ENCODE measurements around the gene ASTN1.
"Not testable (repeated sequence)": the region's sequence is repeated elsewhere in the genome, so short reads cannot be mapped to it uniquely, and the experiment has no call there.

ASTN1 gene

GRCh38 chr1:177103005-177103852, 61.3 kb downstream of the ASTN1 start:
- H3K4me3 ChIP-seq (ENCODE audit: low read depth in 1 of 2, low read length in 2 of 2): no peak overlapping the region
- H3K27ac ChIP-seq (ENCODE audit: low read depth, low read length): no peak overlapping the region
- H3K27me3 ChIP-seq (ENCODE audit: control insufficient read depth in 1 of 2, insufficient read depth in 2 of 2, low read length in 2 of 2): no peaks in the 10 kb centered on the region
- no peaks in the 10 kb centered on the region for H3K36me3 ChIP-seq (ENCODE audit: insufficient read depth, low read length)
- no peak overlapping the region for H3K9ac ChIP-seq (ENCODE audit: low read length)
- no peaks in the 10 kb centered on the region for H3K4me1 ChIP-seq (ENCODE audit: insufficient read depth, low read length)
- no peaks in the 10 kb centered on the region for H3K9me3 ChIP-seq (ENCODE audit: low read length)

DNA sequence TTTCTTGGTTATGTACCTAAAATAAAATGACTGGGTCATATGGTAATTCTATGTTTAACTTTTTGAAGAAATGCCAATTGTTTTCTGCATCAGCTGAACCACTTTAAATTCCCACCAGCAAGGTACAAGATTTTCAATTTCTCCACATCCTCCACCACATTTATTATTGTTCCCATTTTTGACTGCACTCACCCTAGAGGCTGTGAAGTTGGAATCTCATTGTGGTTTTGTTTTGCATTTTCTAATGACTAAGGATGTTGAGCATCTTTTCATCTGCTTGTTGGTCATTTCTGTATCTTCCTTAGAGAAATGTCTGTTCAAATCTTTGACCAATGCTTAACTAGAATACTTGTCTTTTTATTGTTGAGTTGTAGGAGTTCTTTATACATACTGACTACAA, 72.5 kb downstream of the ASTN1 start:
- Histone ChIP-seq H3K27me3 (ENCODE audit: control insufficient read depth in 1 of 2, insufficient read depth in 2 of 2, low read length in 2 of 2) (no peaks in the 10 kb centered on the region), H3K9ac (ENCODE audit: low read length) (no peak overlapping the region), H3K4me1 (ENCODE audit: insufficient read depth, low read length) (no peaks in the 10 kb centered on the region), H3K27ac (ENCODE audit: low read depth, low read length) (no peak overlapping the region), H3K36me3 (ENCODE audit: insufficient read depth, low read length) (no peaks in the 10 kb centered on the region), H3K9me3 (ENCODE audit: low read length) (no peaks in the 10 kb centered on the region), H3K4me3 (ENCODE audit: low read depth in 1 of 2, low read length in 2 of 2) (no peak overlapping the region)

DNA sequence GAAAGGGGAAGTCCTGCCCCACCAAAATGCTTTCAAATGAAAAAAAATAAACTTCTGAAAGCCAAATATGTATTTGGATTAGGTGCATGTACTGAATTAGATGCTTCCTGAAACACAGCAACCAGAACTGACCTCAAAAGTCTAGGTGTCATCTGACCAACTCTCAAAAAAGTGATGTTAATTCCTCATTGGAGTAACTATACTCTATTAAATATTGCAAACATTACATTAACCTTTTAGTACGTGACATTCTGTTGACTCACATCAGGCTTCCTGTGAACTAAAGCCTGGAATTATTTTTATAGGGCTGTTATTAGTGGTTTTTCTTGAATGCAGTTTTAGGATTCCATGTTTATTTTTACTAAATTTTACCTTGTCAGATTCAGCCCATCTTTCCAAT, 73.5 kb downstream of the ASTN1 start:
- Histone ChIP-seq H3K36me3 (ENCODE audit: insufficient read depth, low read length) (no peaks in the 10 kb centered on the region), H3K9ac (ENCODE audit: low read length) (no peak overlapping the region)

GRCh38 chr1:177088966-177089365, 75.5 kb downstream of the ASTN1 start:
- H3K27ac ChIP-seq (ENCODE audit: low read depth, low read length): no peak overlapping the region
- no peaks in the 10 kb centered on the region for H3K9me3 ChIP-seq (ENCODE audit: low read length)
- H3K36me3 ChIP-seq (ENCODE audit: insufficient read depth, low read length): no peaks in the 10 kb centered on the region
- H3K27me3 ChIP-seq (ENCODE audit: control insufficient read depth in 1 of 2, insufficient read depth in 2 of 2, low read length in 2 of 2): no peaks in the 10 kb centered on the region
- no peak overlapping the region for H3K9ac ChIP-seq (ENCODE audit: low read length)
- H3K4me3 ChIP-seq (ENCODE audit: low read depth in 1 of 2, low read length in 2 of 2): no peak overlapping the region
- H3K4me1 ChIP-seq (ENCODE audit: insufficient read depth, low read length): no peaks in the 10 kb centered on the region

More for the DNA sequence above, 73.5 kb downstream of the ASTN1 start:
- no peak overlapping the region for H3K27ac ChIP-seq (ENCODE audit: low read depth, low read length)
- no peaks in the 10 kb centered on the region for H3K9me3 ChIP-seq (ENCODE audit: low read length)
- H3K4me1 ChIP-seq (ENCODE audit: insufficient read depth, low read length): no peaks in the 10 kb centered on the region
- H3K4me3 ChIP-seq (ENCODE audit: low read depth in 1 of 2, low read length in 2 of 2): no peak overlapping the region
- H3K27me3 ChIP-seq (ENCODE audit: control insufficient read depth in 1 of 2, insufficient read depth in 2 of 2, low read length in 2 of 2): no peaks in the 10 kb centered on the region

DNA sequence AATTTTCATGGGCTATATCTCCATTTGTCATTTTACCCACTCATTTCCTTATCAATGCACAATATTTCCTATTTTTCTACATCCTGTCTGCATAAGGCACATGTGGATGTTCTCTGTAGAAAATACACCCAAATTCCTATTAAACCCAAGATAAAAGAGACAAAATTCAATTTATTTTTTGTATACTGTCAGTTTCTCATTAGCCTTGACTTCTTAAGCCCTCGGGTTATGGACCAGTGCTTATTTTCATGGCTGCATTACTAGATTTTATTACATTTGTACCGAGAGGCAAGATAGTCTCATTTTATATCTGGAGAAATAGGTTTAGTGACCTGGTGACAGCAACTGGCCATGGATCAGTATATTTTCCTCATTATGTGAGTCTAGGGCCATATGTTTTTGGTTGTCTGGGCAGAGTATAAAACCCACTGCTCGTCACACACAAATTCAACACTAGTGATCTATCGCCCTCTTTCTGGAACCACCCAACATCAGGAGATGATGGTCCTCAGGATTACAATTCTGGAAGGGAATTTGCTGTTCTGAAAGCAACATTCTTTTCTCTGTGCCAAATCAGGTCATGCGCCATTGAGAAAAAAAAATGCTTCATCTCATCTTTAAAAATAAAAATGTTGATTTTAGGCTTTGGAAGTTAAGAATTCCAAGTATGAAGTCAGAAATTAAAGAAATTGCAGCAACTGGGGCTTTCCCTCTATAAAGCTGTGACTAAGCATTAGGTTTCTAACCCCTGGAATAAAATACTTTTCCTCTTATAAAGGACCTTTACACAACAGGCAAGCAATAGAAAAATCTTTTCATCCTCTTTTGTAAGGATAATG, 81.4 kb downstream of the ASTN1 start:
- Histone ChIP-seq H3K9me3 (ENCODE audit: low read length) (no peaks in the 10 kb centered on the region), H3K27ac (ENCODE audit: low read depth, low read length) (no peak overlapping the region), H3K4me3 (ENCODE audit: low read depth in 1 of 2, low read length in 2 of 2) (no peak overlapping the region), H3K9ac (ENCODE audit: low read length) (no peak overlapping the region), H3K27me3 (ENCODE audit: control insufficient read depth in 1 of 2, insufficient read depth in 2 of 2, low read length in 2 of 2) (no peaks in the 10 kb centered on the region), H3K36me3 (ENCODE audit: insufficient read depth, low read length) (no peaks in the 10 kb centered on the region), H3K4me1 (ENCODE audit: insufficient read depth, low read length) (no peaks in the 10 kb centered on the region)

GRCh38 chr1:177080564-177080963, 83.9 kb downstream of the ASTN1 start:
- Histone ChIP-seq H3K27me3 (ENCODE audit: control insufficient read depth in 1 of 2, insufficient read depth in 2 of 2, low read length in 2 of 2) (no peaks in the 10 kb centered on the region), H3K27ac (ENCODE audit: low read depth, low read length) (no peak overlapping the region), H3K9me3 (ENCODE audit: low read length) (no peaks in the 10 kb centered on the region), H3K4me1 (ENCODE audit: insufficient read depth, low read length) (no peaks in the 10 kb centered on the region), H3K9ac (ENCODE audit: low read length) (no peak overlapping the region), H3K36me3 (ENCODE audit: insufficient read depth, low read length) (no peaks in the 10 kb centered on the region), H3K4me3 (ENCODE audit: low read depth in 1 of 2, low read length in 2 of 2) (no peak overlapping the region)

- H3K27me3 ChIP-seq (ENCODE audit: control insufficient read depth in 1 of 2, insufficient read depth in 2 of 2, low read length in 2 of 2): no peaks in the 10 kb centered on the region
- H3K4me3 ChIP-seq (ENCODE audit: low read depth in 1 of 2, low read length in 2 of 2): no peak overlapping the region
- no peaks in the 10 kb centered on the region for H3K36me3 ChIP-seq (ENCODE audit: insufficient read depth, low read length)
- no peak overlapping the region for H3K9ac ChIP-seq (ENCODE audit: low read length)
- no peaks in the 10 kb centered on the region for H3K9me3 ChIP-seq (ENCODE audit: low read length)
- no peak overlapping the region for H3K27ac ChIP-seq (ENCODE audit: low read depth, low read length)
- H3K4me1 ChIP-seq (ENCODE audit: insufficient read depth, low read length): no peaks in the 10 kb centered on the region
Measured at GRCh38 chr1:177077734-177078499, 86.6 kb downstream of the ASTN1 start.

DNA sequence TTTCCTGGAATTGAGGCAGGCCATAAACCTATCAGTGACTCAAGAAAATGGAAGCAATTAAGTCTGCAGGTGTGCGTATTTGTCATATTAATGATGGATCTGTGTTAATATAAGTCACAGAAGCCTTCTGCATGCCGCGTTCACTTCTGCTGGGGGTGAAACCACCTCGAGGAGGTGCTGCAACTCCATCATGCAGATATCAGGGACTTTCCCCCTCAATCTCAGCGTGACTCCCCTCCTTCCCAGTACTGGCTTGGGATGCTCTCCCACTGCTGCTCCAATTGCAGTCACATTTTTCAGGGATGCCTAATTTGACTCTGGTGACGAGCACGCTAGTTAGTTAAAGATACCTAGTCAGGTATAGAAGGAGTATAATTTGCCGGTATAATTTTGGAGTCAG, 87.5 kb downstream of the ASTN1 start:
- H3K4me1 ChIP-seq (ENCODE audit: insufficient read depth, low read length): no peaks in the 10 kb centered on the region
- no peak overlapping the region for H3K4me3 ChIP-seq (ENCODE audit: low read depth in 1 of 2, low read length in 2 of 2)
- H3K9me3 ChIP-seq (ENCODE audit: low read length): no peaks in the 10 kb centered on the region
- H3K27ac ChIP-seq (ENCODE audit: low read depth, low read length): no peak overlapping the region
- no peaks in the 10 kb centered on the region for H3K27me3 ChIP-seq (ENCODE audit: control insufficient read depth in 1 of 2, insufficient read depth in 2 of 2, low read length in 2 of 2)
- no peak overlapping the region for H3K9ac ChIP-seq (ENCODE audit: low read length)
- H3K36me3 ChIP-seq (ENCODE audit: insufficient read depth, low read length): no peaks in the 10 kb centered on the region

GRCh38 chr1:177074811-177075210, 89.7 kb downstream of the ASTN1 start:
- not testable (repeated sequence) for H3K4me3 ChIP-seq (ENCODE audit: low read depth in 1 of 2, low read length in 2 of 2); H3K4me1 ChIP-seq (ENCODE audit: insufficient read depth, low read length); H3K9me3 ChIP-seq (ENCODE audit: low read length); H3K27ac ChIP-seq (ENCODE audit: low read depth, low read length); H3K36me3 ChIP-seq (ENCODE audit: insufficient read depth, low read length); H3K27me3 ChIP-seq (ENCODE audit: control insufficient read depth in 1 of 2, insufficient read depth in 2 of 2, low read length in 2 of 2); H3K9ac ChIP-seq (ENCODE audit: low read length)

DNA sequence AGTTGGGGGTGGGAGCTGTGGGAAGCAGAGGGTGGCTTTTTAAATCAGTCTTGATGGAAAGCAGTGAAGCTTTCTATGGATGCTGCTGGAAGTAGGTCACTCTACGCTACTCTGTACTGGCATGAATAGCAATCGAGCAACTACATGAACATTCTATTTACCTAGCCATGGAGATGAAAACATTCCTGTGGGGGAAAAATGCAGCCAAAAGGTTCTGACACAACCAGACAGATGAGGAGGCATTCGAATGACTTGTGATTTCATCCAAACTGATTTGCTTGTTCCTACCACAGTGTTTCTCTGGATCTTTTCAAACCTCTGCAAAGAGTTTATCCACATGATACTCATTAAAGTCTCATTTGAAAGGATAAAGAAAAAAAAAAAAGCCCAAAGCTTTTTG, 95.0 kb downstream of the ASTN1 start:
- Histone ChIP-seq H3K27me3 (ENCODE audit: control insufficient read depth in 1 of 2, insufficient read depth in 2 of 2, low read length in 2 of 2) (no peaks in the 10 kb centered on the region), H3K4me3 (ENCODE audit: low read depth in 1 of 2, low read length in 2 of 2) (no peak overlapping the region), H3K4me1 (ENCODE audit: insufficient read depth, low read length) (no peaks in the 10 kb centered on the region), H3K9me3 (ENCODE audit: low read length) (no peaks in the 10 kb centered on the region), H3K27ac (ENCODE audit: low read depth, low read length) (no peak overlapping the region), H3K9ac (ENCODE audit: low read length) (no peak overlapping the region), H3K36me3 (ENCODE audit: insufficient read depth, low read length) (no peaks in the 10 kb centered on the region)

DNA sequence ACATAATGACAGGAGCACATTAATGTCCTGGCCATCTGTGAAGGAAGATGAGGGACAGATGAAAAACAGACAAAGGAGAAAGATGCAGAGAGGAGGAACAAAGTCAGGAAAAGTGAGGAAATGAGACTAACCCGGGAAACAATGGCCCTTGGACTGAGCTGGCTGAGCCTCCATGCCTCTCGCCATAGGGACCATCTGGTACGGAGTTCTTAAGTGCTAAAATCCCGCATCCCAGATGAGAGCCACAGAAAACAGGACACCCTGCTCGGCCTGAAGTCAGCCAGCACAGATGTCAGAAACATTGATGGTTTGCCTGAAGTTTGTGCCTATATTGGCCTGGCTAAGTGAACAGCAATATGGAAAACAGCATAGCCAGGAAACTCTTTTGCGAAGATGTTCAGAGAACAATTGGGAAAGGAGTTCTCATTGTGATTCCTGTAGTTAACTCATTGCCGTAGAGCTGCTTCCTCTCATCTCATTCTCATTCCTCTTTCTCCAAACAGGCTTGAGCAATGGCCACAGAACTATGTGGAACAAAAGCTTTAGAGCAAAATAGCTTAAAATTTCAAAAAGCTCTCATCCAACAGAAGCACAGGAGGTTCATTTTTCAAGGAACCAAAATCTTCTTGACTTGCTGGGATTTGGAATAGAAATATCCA, 96.6 kb downstream of the ASTN1 start:
- Histone ChIP-seq H3K4me3 (ENCODE audit: low read depth in 1 of 2, low read length in 2 of 2) (no peak overlapping the region), H3K27ac (ENCODE audit: low read depth, low read length) (no peak overlapping the region), H3K9me3 (ENCODE audit: low read length) (no peaks in the 10 kb centered on the region), H3K36me3 (ENCODE audit: insufficient read depth, low read length) (no peaks in the 10 kb centered on the region), H3K27me3 (ENCODE audit: control insufficient read depth in 1 of 2, insufficient read depth in 2 of 2, low read length in 2 of 2) (no peaks in the 10 kb centered on the region), H3K9ac (ENCODE audit: low read length) (no peak overlapping the region), H3K4me1 (ENCODE audit: insufficient read depth, low read length) (no peaks in the 10 kb centered on the region)

Measured in muscle layer of colon (tissue), 2 donors.